Epithelial cell of esophagus (primary cell): Measurements from ENCODE around the gene DAB1.
A peak's percentile ranks its signal among the peaks of the same experiment; 100 is the strongest.

ENCODE experiments used
- DNase-seq: peaks from one replicate; pipeline ENCODE4 v3.0.0; 2010; ENCODE audit warnings: low read depth
- H3K4me3 ChIP-seq: 2 replicates; pipeline ENCODE4 v1.5.1; 2011; ENCODE audit warnings: mild to moderate bottlenecking, low read length, control low read depth
- TF ChIP-seq, protein P1 (sequence below): IDR thresholded peaks from 2 replicates; pipeline ENCODE4 v1.5.1; 2011; ENCODE audit warnings: low read depth, mild to moderate bottlenecking, low read length, control low read depth, inconsistent platforms; ENCODE audit not compliant: insufficient read depth; ENCODE audit errors: missing control alignments

The DAB1 gene

DNA sequence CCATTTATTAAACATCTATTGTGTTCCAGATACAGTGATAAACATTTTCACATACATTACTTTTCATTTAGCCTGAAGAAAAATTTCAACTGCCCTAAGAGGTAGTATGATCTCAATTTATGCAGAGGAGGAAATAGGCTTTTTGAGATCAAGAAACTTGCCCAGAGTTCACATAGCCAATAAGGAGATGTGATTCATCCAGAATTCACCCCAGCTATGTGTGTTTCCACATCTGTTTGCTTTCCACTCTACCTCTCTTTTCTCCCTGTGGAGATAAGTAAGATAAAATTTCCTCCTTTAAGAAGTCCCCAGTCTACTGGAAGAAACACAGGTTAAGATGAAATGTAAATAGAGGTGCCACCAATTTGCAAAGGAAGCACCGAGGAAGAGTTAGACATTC, 258.3 kb downstream of the DAB1 start:
- peak; percentile 36 for DNase-seq

DNA sequence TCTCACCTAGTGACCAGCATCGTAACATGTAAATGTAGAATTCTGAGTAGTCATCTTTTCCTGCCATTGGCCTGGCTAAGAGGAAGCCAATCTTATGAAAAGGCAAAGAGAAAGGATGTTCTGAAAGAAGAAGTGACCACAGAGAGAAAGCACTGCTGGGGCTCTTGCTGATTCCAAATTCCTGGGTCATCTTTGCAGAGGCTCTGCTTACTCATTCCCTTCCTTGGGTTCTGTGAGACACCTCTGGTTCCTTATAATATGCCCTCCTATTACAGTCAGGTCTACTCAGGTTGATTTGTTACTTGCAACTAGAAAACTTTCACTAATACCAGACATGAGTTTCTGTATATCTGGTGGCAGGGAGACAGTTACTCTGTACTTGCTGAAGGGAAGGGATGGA, 259.3 kb downstream of the DAB1 start:
- TF ChIP-seq, protein P1, sequence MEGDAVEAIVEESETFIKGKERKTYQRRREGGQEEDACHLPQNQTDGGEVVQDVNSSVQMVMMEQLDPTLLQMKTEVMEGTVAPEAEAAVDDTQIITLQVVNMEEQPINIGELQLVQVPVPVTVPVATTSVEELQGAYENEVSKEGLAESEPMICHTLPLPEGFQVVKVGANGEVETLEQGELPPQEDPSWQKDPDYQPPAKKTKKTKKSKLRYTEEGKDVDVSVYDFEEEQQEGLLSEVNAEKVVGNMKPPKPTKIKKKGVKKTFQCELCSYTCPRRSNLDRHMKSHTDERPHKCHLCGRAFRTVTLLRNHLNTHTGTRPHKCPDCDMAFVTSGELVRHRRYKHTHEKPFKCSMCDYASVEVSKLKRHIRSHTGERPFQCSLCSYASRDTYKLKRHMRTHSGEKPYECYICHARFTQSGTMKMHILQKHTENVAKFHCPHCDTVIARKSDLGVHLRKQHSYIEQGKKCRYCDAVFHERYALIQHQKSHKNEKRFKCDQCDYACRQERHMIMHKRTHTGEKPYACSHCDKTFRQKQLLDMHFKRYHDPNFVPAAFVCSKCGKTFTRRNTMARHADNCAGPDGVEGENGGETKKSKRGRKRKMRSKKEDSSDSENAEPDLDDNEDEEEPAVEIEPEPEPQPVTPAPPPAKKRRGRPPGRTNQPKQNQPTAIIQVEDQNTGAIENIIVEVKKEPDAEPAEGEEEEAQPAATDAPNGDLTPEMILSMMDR = no peak
- DNase-seq = no peak
- no peak overlapping the region for H3K4me3 ChIP-seq

More for the DNA sequence above, 258.3 kb downstream of the DAB1 start:
- TF ChIP-seq, protein P1 = no peak
- no peak overlapping the region for H3K4me3 ChIP-seq

DNA sequence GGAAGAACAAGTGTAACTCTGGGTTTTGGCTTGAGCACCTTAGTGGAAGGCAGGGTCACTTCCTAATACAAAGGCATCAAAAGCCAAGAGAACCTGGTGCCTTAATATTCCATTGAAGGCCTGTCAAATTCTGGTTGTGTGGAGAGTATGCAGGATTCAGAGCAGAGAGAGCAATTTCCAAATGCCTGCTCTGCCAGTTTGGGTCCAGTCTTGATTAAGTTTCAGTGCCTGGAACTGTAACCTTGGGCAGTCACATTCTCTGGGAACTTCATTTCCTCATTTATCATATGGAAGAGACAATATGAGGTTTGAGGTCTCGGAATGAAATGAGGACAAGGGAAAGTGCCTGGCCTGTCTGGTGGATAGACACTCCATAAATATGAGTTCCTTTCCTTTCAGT, 260.1 kb downstream of the DAB1 start:
- no peak for DNase-seq
- TF ChIP-seq, protein P1 = no peak
- H3K4me3 ChIP-seq = no peak overlapping the region

DNA sequence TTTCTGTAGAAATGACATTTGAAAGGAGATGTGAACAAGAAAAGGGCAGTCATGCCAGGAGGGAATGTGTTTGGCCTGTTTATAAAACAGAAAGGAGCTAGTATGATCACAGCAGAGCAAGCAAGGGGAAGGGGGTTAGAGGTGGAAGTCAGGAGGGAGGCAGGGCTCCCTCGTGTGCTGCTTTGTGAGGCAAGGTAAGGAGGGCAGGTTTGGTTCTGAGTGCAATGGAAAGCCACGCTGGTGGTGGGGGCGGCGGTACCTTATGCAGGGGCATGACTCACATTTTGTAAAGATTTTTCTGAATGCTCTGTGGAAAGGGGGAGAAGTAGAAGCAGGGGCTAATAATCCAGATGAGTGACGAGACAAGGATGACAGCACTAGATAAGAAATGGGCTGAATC, 260.5 kb downstream of the DAB1 start:
- TF ChIP-seq, protein P1 = no peak
- H3K4me3 ChIP-seq = no peak overlapping the region
- no peak for DNase-seq

DNA sequence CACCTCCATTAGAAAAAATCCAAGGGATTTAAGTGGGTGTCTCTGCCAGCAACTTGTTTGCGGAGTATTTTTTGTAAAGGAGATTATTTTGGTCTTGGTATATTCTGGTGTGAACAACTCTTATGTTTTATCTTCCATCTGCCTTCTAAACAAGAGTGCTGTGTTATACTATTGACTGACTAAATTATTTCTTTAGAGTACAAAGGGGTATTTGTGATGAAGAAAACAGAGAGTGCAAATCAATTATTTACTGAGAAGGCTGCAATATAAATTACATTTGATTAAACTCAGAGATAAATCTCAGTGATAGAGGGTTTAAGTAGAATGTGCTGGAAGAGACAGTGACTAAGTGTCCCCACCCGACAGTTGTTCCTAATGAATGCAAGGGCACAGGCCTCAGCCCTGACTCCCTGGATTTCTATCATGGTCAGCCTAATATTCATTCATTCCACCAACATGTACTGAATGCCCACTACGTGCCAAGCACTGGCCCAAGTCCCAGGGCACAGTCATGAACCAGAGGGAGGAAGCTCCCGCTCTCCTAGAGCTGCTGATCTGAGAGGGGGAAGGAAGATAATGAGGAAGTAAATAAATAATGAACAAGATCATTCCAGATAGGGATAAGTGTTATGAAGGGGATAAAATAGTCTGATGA, 261.1 kb downstream of the DAB1 start:
- DNase-seq = no peak
- H3K4me3 ChIP-seq = no peak overlapping the region
- TF ChIP-seq, protein P1 = no peak

DNA sequence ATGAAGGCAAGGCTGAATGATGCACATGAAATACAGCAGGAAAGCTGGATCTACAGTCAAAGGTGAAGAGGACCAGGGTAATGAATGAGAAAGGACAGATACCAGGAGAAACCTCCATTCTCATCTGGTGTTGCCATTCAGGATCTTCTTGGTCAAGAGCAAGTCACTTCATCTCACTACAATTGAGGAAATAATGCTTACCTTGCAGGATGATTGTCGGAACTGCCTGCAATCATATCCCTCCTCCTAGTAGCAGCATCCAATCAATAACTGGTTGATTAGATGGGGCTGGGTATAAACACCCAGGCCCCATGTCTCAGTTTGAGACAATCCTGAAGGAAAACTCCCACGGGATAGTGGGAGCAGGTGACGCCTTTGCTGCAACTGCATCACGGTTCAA, 263.3 kb downstream of the DAB1 start:
- H3K4me3 ChIP-seq = no peak overlapping the region
- TF ChIP-seq, protein P1 = no peak
- DNase-seq = no peak

DNA sequence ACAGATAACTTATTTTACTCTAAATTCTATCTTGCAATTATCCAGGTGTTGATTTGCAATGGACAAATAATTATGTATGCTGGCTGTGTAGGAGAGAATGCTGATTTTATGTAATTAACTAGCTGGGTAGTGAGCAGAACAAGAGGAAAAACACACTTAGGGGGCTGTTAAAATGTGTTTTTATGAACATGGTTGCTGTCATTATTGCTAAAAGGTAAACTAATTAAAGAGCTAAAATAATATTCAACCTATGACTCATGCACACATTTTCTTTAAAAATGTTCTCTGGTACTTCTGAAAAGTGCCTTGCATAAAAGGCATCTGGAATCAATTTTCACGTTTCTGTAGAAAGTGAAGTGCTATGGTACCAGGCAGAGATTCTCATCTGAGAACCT, 265.3 kb downstream of the DAB1 start:
- no peak for DNase-seq
- H3K4me3 ChIP-seq = no peak overlapping the region
- TF ChIP-seq, protein P1 = no peak
